GM21367 (cell line): Measurements from ENCODE around the gene ERAS.

Experiments used
- ATAC-seq: cut with Tn5 transposase; IDR thresholded peaks from one replicate; pipeline ENCODE4 v1.9.1; 2021; ENCODE audit not compliant: unreplicated experiment

The ERAS gene

DNA sequence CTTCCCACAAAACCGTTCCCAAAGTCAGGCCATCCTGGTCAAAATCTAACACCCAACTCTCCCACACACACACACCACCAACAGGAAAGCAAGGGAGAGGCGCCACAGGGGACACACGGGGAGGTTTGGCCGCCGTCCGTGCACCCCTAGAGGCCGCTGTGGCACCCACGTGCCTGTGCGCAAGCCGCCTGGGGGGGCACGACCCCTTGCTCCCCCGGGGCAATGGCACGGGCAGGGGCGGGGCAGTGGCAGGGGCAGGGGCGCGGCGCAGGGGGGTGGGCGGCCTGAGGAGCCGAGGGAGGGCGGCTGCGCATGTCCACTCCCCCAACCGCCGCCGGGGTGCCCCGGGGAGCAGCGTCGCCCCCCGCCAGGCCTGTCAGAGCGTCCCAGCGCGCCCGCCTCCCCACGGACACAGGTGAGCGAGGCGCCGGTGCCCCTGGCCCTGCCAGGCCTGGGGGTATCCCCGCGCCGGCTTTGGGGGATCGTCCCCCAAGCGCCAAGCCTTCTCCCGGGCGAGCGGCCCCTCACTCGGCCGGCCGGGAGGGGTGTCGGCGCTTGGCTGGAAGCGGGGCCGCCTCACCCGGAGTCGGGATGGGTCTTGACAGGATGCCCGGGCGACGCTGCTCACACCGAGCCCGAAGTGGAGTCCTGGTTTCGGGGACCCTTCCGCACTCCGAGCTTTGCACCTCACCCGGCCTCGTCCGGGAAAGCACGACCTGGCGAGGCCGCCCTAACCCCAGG is at the start of gene ERAS:
ERAS (plus strand) TSS at position 379 of the 741 bp plus-strand sequence. CDS start 2,611 bp downstream, outside the sequence.
- ATAC-seq, result no peak

DNA sequence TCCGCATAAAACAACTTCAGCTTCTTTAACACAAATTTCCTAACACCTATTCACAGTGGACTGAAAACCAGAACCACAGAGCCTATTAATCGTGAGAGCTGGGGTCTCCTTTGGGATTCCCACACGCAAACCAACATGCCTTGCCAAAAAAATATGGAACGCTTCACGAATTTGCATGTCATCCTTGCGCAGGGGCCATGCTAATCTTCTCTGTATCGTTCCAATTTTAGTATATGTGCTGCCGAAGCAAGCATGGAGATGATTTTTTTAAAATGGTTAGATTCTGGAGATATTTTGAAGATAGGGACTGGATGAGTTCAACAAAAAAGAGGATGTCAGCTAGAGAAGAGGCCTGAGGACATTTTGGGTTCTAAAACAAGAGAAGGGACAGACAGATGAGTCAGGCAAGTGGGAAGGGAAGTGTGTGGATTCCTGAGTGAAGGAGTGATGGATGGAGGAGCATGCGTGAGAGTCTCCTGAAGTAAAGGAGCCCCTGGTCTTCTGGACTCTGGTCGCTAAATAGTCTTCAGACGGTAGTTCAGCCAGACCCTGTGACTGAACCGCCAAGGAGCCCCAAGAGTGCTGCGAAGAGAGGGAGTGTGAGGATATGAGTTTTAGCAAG is 49.4 kb upstream of the ERAS start:
- ATAC-seq, result no peak

GRCh38 chrX:48779399-48779798 is 46.9 kb upstream of the ERAS start:
- no peak for ATAC-seq

- no peak for ATAC-seq
These were observed 44.6 kb upstream of the ERAS start for GRCh38 chrX:48781705-48782104.

GRCh38 chrX:48782216-48782615 is 44.1 kb upstream of the ERAS start:
- no peak for ATAC-seq

- ATAC-seq, result no peak
These were observed 43.5 kb upstream of the ERAS start for GRCh38 chrX:48782795-48783194.

GRCh38 chrX:48784726-48785125 is 41.6 kb upstream of the ERAS start:
- no peak for ATAC-seq

DNA sequence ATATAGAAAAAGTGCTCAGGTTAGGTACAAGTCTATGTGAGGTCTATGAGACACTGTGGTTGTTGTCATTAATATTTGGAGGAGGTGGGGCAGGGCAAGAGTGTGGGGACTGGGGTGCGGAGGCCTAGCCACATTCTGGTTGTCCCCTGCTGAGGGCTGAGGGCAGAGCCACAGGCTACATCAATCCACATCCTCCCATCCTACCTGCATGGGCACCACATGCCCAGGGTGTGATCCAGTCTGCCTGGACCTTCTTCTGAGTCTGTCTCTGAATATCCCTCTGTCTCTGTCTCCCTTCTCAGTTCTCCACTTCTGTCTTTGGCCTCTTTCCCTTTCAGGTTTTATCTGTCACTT is 41.1 kb upstream of the ERAS start:
- no peak for ATAC-seq

- no peak for ATAC-seq
These were observed 40.6 kb upstream of the ERAS start for GRCh38 chrX:48785540-48786214.

- ATAC-seq, result no peak
These were observed 39.9 kb upstream of the ERAS start, which contains the start of gene GATA1 for GRCh38 chrX:48786341-48786800. Gene GATA1 (plus strand): TSS chrX:48786590. CDS start chrX:48791110, 4,520 bp downstream.

DNA sequence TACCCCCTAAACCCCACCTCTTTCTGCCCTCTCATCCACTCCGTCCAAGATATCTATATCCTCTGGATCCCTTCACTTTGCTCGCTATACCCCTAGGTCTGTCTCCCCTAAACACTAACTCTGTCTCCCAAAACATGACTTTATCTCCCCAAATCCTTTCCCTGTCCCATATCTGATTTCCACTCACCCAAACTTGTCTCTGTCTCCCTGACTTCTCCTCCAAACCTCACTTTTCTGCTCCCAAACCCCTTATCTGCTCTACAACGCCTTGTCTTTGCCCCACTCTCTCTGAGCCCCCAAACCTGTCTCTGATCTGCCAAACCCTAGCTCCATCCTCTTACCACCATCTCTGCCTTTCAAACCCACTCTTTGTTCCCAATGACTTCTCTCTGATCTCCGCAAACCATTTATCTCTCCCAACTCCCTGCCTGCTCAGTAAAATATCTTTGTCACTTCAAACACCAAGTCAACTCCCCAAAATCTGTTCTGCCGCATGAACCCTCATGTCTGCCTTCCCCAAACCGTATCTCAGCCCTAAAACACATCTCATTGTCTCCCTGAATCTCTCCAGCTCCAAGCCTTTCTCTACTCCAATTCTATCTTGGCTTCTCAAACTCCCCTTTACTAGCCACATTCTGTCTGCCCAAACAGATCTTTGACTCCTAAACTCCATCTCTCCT is 39.3 kb upstream of the ERAS start:
- ATAC-seq, result no peak

GRCh38 chrX:48787505-48788443 is 38.5 kb upstream of the ERAS start:
- ATAC-seq, result no peak

DNA sequence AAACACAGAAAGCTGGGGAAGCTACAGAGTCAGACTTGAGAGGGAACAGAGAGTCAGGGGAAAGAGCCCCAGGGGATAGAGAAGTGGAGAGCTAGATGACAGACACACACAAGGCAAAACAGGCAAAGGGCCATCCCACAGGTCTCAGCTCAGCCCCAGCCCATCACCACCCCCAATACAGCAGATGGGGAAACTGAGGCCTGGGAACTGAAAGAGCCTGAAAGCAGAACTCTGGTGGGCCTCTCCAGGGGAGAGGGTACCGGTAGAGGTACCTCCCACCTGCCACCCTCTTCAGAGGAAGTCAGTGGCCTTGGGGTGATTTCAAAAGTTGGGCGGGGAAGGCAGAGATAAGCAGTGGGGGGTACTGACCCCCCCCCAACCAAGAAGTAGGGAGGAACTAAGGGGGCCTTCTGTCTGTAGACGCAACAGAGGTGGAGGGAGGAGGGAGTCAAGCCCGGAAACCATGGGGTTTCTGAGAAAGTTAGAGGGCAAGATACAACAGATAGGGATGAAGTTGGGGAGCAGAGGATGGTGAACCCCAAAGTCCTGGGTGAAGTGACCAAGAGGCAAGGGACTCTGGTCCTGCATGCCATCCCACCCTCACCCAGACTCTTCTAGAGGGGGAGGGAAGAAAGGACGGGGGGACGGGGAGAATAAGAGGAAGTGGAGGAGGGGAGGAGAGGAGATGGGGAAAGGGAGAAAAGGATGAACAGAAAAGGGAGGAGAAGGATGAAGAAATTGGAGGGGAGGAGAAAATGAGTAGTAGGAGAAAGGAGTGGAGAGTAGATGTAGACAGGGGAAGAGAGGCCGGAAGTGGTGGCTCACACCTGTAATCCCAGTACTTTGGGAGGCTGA is 36.7 kb upstream of the ERAS start:
- no peak for ATAC-seq

DNA sequence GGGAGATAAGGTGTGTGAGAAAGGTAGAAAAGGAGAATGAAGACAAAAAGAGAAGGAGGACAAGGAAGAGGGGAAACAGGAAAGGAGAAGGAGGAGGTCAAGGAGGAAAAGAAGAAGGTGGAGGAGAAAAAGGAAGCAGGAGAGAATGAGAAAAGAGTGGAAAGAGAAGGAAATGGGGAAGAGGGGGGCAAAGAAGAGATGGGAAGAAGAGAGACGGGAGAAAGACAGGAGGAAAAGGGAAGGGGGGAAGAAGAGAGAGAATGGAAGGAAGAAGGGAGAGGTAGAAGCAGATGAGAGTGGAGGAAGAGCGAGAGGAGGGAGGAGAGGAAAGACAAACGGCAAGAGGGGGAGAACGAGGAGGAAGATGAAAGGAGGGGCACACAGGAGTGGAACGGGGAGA is 35.8 kb upstream of the ERAS start:
- no peak for ATAC-seq

DNA sequence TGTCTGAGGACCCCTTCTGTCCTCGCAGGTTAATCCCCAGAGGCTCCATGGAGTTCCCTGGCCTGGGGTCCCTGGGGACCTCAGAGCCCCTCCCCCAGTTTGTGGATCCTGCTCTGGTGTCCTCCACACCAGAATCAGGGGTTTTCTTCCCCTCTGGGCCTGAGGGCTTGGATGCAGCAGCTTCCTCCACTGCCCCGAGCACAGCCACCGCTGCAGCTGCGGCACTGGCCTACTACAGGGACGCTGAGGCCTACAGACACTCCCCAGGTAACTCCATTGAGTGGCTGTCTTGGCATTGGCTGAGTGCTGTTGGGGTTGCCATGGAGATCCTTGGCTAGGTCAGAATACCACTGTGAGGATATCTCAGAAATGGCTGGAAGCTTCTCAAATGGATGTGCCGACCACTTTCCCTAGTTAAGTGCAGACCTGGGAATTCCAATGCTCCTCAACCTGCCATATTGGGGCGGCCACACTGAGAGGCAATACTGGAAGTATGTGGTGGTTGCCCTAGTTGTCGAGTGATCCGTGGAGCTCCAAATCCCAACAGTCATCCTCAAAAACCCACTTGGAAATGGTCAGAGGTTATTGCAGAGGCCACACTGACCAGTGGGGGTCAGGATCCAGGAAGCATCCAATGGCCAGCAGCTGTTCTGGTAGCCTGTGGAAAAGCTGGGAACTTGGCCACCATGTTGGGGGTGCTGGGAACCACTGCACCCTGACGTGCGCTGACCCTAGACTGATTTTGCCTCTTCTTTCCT is 35.1 kb upstream of the ERAS start:
- no peak for ATAC-seq

- ATAC-seq, result no peak
These were observed 34.1 kb upstream of the ERAS start for GRCh38 chrX:48792219-48792618.

GRCh38 chrX:48793935-48794334 is 32.4 kb upstream of the ERAS start:
- ATAC-seq, result no peak

GRCh38 chrX:48794340-48794910 is 31.9 kb upstream of the ERAS start:
- no peak for ATAC-seq
